Calu3 (cell line): ENCODE data around the gene CDKN2AIP. TPM values are rescaled to one million over a fixed set of nuclear protein-coding genes. Genes with fewer than 3 reads are reported as not detected.

Experiments
- BruUV-seq: library from RNA; stranded (reverse); fragments of 400-500 nt; replicated peaks from 2 replicates; lab custom pipeline; 2021; lab: Mats Ljungman, UMichigan
- CTCF ChIA-PET: fragments of 300-600 bp; sonication (Branson Sonifier 250); formaldehyde crosslinking; loops from one replicate; lab custom pipeline; 2022; ENCODE audit warnings: antibody characterized with exemption; lab: Charles Lee
- DNase-seq: peaks from one replicate; pipeline ENCODE4 v3.0.0; 2022
- H3K27ac Mint-ChIP-seq: one replicate; pipeline ENCODE4 v1.8.0; 2022; ENCODE audit warnings: mixed read lengths; ENCODE audit not compliant: unreplicated experiment
- H3K27me3 Mint-ChIP-seq: one replicate; pipeline ENCODE4 v1.8.0; 2022; ENCODE audit warnings: mixed read lengths; ENCODE audit not compliant: unreplicated experiment
- H3K36me3 Mint-ChIP-seq: one replicate; pipeline ENCODE4 v1.8.0; 2022; ENCODE audit warnings: mild to moderate bottlenecking, moderate library complexity, mixed read lengths; ENCODE audit not compliant: insufficient read depth, unreplicated experiment
- H3K4me1 Mint-ChIP-seq: one replicate; pipeline ENCODE4 v1.8.0; 2022; ENCODE audit warnings: mild to moderate bottlenecking, low read depth, mixed read lengths; ENCODE audit not compliant: unreplicated experiment
- H3K4me3 Mint-ChIP-seq: one replicate; pipeline ENCODE4 v1.8.0; 2022; ENCODE audit warnings: mild to moderate bottlenecking, low read depth, moderate library complexity, mixed read lengths; ENCODE audit not compliant: unreplicated experiment
- H3K9me3 Mint-ChIP-seq: one replicate; pipeline ENCODE4 v1.8.0; 2022; ENCODE audit warnings: low read depth, mixed read lengths; ENCODE audit not compliant: unreplicated experiment
- intact Hi-C: fragments of 100-400 bp; cut with micrococcal nuclease; formaldehyde crosslinking; loops from one replicate; pipeline ENCODE4 v1.10.0; 2022; ENCODE audit not compliant: unreplicated experiment
- total RNA-seq: library from RNA; stranded (reverse); gene quantifications from 2 replicates; pipeline ENCODE4 v1.2.3, GENCODE V29; 2022
- TF ChIP-seq, protein P1 (sequence below): fragments of 200-600 bp; IDR thresholded peaks from one replicate; pipeline ENCODE4 v1.8.0; 2022; ENCODE audit warnings: antibody characterized with exemption; ENCODE audit not compliant: unreplicated experiment

The CDKN2AIP gene
- total RNA-seq, 1 experiment from 2014 or later: 17.5 TPM

DNA sequence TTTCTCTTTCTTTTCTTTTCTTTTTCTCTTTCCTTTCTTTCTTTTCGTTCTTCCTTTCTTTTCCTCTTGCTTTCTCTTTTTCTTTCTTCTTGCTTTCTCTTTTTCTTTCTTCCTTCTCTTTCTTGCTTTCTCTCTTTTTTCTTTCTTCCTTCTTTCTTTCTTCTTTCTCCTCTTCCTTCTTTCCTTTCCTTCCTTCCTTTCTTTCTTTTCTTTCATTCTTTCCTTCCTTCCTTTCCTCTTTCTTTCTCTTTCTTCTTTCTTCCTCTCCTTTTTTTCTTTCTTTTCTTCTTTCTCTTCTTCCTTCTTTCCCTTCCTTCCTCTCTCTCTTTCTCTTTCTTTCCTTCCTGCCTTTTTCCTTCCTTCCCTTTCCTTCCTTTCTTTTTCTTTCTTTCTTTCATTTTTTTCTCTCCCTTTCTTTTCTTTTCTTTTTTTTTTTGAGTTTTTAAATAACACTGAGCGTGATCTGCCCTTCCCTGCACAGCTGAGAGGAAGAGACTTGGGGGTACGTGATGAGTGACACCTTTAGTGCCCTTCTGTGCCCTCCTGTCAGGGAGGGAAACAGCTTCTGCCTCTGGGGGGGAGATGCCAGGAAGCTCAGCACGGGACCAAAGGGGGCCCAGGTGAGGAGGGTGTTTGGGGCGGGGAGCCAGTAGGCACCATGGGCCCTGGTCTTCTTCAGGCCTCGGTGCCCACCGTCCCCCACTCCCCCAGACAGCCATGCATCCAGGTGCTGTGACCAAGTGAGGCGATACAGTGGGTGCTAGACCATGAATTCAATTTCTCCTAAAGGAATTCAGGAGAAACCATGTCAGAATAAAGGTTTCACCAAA, 36.6 kb upstream of the CDKN2AIP start:
- BruUV-seq: TSS peak; percentile 82

GRCh38 chr4:183408796-183409195, 35.6 kb upstream of the CDKN2AIP start:
- peak; percentile 60 for DNase-seq
- TF ChIP-seq, protein P1, sequence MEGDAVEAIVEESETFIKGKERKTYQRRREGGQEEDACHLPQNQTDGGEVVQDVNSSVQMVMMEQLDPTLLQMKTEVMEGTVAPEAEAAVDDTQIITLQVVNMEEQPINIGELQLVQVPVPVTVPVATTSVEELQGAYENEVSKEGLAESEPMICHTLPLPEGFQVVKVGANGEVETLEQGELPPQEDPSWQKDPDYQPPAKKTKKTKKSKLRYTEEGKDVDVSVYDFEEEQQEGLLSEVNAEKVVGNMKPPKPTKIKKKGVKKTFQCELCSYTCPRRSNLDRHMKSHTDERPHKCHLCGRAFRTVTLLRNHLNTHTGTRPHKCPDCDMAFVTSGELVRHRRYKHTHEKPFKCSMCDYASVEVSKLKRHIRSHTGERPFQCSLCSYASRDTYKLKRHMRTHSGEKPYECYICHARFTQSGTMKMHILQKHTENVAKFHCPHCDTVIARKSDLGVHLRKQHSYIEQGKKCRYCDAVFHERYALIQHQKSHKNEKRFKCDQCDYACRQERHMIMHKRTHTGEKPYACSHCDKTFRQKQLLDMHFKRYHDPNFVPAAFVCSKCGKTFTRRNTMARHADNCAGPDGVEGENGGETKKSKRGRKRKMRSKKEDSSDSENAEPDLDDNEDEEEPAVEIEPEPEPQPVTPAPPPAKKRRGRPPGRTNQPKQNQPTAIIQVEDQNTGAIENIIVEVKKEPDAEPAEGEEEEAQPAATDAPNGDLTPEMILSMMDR: no peak
- CTCF ChIA-PET: interaction anchor here (0.5 to 2.9 kb wide), 5 partner anchors 30 to 1674 kb away, joined by 3 to 11 read pairs (median 6); partner anchors contain the start of gene CDKN2AIP
- H3K9me3 Mint-ChIP-seq: no peaks in the 10 kb centered on the region
- H3K4me3 Mint-ChIP-seq: peak overlapping the region; percentile 74
- peaks cover 30% of the 10 kb centered on the region for H3K36me3 Mint-ChIP-seq
- no TSS peak for BruUV-seq
- peak overlapping the region; percentile 93 for H3K27ac Mint-ChIP-seq
- no peaks in the 10 kb centered on the region for H3K27me3 Mint-ChIP-seq
- H3K4me1 Mint-ChIP-seq: peaks cover 33% of the 10 kb centered on the region
- intact Hi-C loops: loop anchor here (10.0 kb wide), 1 partner anchor 334 kb away; no protein-coding TSS in a partner anchor

More for the DNA sequence above, 36.6 kb upstream of the CDKN2AIP start:
- intact Hi-C loops: loop anchor here (1.0 to 10.0 kb wide), 2 partner anchors 121 to 333 kb away; no protein-coding TSS in a partner anchor
- TF ChIP-seq, protein P1: no peak
- CTCF ChIA-PET: interaction anchor here (1.0 to 2.9 kb wide), 6 partner anchors 31 to 469 kb away, joined by 3 to 12 read pairs (median 7); no protein-coding TSS in a partner anchor
- H3K27me3 Mint-ChIP-seq: no peaks in the 10 kb centered on the region
- H3K27ac Mint-ChIP-seq: peak overlapping the region; percentile 93
- peaks cover 30% of the 10 kb centered on the region for H3K36me3 Mint-ChIP-seq
- DNase-seq: no peak
- peak overlapping the region; percentile 74 for H3K4me3 Mint-ChIP-seq
- peaks cover 39% of the 10 kb centered on the region for H3K4me1 Mint-ChIP-seq
- no peaks in the 10 kb centered on the region for H3K9me3 Mint-ChIP-seq

GRCh38 chr4:183409483-183409882, 35.0 kb upstream of the CDKN2AIP start:
- H3K27me3 Mint-ChIP-seq: no peaks in the 10 kb centered on the region
- intact Hi-C loops: loop anchor here (10.0 kb wide), 1 partner anchor 335 kb away; no protein-coding TSS in a partner anchor
- peaks cover 30% of the 10 kb centered on the region for H3K36me3 Mint-ChIP-seq
- no TSS peak for BruUV-seq
- H3K4me1 Mint-ChIP-seq: peaks cover 33% of the 10 kb centered on the region
- H3K9me3 Mint-ChIP-seq: no peaks in the 10 kb centered on the region
- DNase-seq: no peak
- peak overlapping the region; percentile 93 for H3K27ac Mint-ChIP-seq
- H3K4me3 Mint-ChIP-seq: peak overlapping the region; percentile 74
- TF ChIP-seq, protein P1: no peak
- CTCF ChIA-PET: interaction anchor here (0.6 to 2.9 kb wide), 6 partner anchors 16 to 1675 kb away, joined by 3 to 11 read pairs (median 4); partner anchors contain the start of gene CDKN2AIP

DNA sequence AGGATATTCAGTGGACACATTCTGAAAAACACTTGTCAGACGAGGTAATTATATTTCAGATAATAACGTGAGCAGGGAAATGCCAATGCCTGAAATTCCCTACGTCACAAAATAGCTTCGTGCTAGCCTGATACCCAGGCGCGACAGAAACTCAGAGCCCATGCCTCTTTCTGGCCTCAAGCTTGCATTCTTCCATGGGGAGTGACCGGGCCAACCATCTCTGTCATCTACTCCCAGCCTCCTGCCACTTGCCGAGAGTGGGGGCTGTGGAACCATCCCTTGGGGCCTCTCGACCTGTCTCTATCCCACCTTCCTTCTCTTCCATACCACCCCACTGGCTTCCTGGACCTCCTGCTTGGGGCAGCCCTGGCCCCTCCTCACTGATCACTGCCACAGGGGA, 34.5 kb upstream of the CDKN2AIP start:
- BruUV-seq: no TSS peak
- Mint-ChIP-seq H3K4me1 (peaks cover 33% of the 10 kb centered on the region), H3K36me3 (peaks cover 30% of the 10 kb centered on the region), H3K27ac (peak overlapping the region; percentile 93), H3K4me3 (peak overlapping the region; percentile 74), H3K9me3 (no peaks in the 10 kb centered on the region), H3K27me3 (no peaks in the 10 kb centered on the region)
- intact Hi-C loops: loop anchor here (2.0 to 10.0 kb wide), 2 partner anchors 29 to 335 kb away; no protein-coding TSS in a partner anchor
- CTCF ChIA-PET: interaction anchor here (0.5 to 2.9 kb wide), 7 partner anchors 13 to 694 kb away, joined by 3 to 11 read pairs (median 3); partner anchors contain the start of gene CDKN2AIP
- TF ChIP-seq, protein P1: no peak
- peak; percentile 68 for DNase-seq
